Measurements from ENCODE around the gene LRRC37B. TPM values are rescaled to one million over a fixed set of nuclear protein-coding genes. Genes with fewer than 3 reads are reported as not detected.
"Not testable (repeated sequence)": the region's sequence is repeated elsewhere in the genome, so short reads cannot be mapped to it uniquely, and the experiment has no call there.

The LRRC37B gene
- total and polyA plus RNA-seq, 8 donors, result 3.2 to 132 (median 16.3) TPM

DNA sequence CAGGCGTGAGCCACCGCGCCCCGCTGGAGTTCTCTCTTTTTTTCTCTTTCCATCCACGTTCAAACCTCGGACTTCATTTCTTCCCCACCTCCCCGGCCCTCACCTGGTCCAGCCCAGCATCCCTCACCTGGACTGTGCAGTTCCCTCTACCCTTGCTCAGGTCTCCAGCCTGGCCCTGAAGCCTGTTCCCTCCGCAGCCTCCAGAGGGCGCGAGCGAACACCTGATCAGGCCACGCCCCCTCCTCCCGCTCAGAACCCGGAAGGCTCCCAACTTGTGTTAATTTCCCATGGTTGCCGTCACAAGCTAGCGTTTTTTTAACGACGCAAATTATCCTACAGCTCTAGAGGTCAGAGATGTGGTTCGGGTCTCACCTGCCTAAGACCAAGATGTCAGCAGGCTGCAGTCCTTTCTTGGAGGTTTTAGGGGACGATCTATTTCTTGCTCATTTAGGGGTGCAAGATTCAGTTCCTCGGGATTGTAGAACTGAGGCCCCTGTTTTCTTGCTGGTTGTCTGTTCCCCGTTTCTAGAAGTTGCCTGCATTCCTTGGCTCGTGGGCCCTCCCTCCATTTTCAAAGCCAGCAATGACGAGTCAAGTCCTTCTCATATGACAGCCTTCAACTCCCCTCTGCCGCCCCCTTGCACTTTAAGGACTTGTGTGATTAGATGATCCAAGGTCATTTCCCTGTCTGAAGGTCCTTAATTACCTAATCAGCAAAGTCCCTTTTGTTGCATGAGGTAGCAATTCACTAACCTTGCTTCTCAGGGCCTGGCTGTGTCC lies 59.9 kb downstream of the LRRC37B start:
- H3K4me1 ChIP-seq; H3K27me3 ChIP-seq; intact Hi-C loops (cut with DNase I; ENCODE audit: low total_unique reads); H3K36me3 ChIP-seq; H3K27ac ChIP-seq; H3K9me3 ChIP-seq: not testable (repeated sequence)
- WGBS, 5 donors, result 41 to 62% (median 55%) methylated on average over 12 to 21 of the region's 25 CpGs
- TF ChIP-seq, protein P1, sequence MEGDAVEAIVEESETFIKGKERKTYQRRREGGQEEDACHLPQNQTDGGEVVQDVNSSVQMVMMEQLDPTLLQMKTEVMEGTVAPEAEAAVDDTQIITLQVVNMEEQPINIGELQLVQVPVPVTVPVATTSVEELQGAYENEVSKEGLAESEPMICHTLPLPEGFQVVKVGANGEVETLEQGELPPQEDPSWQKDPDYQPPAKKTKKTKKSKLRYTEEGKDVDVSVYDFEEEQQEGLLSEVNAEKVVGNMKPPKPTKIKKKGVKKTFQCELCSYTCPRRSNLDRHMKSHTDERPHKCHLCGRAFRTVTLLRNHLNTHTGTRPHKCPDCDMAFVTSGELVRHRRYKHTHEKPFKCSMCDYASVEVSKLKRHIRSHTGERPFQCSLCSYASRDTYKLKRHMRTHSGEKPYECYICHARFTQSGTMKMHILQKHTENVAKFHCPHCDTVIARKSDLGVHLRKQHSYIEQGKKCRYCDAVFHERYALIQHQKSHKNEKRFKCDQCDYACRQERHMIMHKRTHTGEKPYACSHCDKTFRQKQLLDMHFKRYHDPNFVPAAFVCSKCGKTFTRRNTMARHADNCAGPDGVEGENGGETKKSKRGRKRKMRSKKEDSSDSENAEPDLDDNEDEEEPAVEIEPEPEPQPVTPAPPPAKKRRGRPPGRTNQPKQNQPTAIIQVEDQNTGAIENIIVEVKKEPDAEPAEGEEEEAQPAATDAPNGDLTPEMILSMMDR (IDR thresholded peaks at IDR 0.05), result peak in 3 of 7 experiments; percentile 19 to 58 (median 38)
- peak in 1 of 2 donors; percentile 59 for DNase-seq
- peak overlapping the region in 3 of 4 donors; percentile 18 to 23 (median 23) for H3K4me3 ChIP-seq

DNA sequence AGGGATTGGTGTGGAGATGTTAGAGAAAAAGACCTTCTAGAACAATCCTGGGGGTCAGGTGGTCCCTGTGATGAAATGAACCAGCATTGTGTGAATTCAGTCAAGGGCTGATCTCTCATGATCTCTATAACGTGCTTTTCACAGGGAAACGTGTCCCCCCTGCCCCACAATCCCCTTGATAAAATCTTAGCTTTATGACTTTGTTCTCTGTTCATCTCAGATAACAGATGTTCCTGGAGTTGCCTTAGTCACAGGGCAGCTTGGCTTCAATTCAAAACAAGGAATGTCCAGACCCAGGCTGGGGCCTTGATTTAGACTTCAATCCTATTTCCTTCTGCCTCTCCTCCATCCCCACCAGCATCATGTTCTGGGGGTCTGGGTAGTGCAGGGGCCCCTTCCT lies 61.9 kb downstream of the LRRC37B start:
- intact Hi-C loops (cut with DNase I; ENCODE audit: low total_unique reads); H3K36me3 ChIP-seq; H3K27me3 ChIP-seq; H3K4me3 ChIP-seq; H3K4me1 ChIP-seq; H3K9me3 ChIP-seq; DNase-seq; H3K27ac ChIP-seq: not testable (repeated sequence)
- WGBS, 5 donors, result 36 to 58% (median 49%) methylated on average over 2 of the region's 2 CpGs

DNA sequence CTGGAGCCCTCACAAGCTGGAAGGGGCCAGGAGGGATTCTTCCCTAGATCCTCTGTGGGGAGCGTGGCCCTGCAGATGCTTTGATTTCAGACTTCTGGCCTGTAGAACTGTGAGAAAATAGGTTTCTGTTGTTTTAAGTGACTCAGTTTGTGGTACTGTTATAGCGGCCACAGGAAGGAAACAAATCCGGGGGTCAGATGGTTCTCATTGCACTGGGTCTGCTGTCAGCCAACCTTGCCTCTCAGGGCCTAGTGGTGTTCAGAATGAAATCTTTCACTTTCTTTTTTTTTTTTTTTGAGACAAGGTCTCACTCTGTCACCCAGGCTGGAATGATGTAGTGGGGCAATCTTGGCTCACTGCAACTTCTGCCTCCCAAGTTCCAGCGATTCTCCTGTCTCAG lies 64.8 kb downstream of the LRRC37B start:
- H3K4me3 ChIP-seq; H3K4me1 ChIP-seq; intact Hi-C loops (cut with DNase I; ENCODE audit: low total_unique reads); H3K27ac ChIP-seq; DNase-seq; H3K36me3 ChIP-seq; H3K9me3 ChIP-seq; H3K27me3 ChIP-seq: not testable (repeated sequence)
- 38 to 59% (median 51%) methylated on average over 1 to 3 of the region's 4 CpGs for WGBS, 5 donors

DNA sequence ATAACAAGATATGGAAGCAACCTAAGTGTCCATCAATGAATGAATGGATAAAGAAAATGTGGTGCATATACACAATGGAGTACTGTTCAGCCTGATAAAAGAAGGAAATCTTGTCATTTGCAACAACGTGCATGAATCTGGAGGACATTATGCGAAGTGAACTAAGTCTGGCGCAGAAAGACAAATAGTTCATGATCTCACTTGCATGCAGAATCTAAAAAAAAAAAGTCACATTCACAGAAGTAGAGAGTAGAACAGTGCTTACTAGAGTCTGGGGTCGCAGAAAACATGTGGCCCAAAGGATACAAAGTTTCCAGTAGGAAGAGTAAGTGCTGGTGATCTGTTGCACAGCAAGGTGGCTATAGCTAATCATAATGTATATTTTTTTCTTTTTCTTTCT lies 65.9 kb downstream of the LRRC37B start:
- H3K27ac ChIP-seq; intact Hi-C loops (cut with DNase I; ENCODE audit: low total_unique reads): not testable (repeated sequence)
- WGBS, 5 donors, result 67 to 97% (median 91%) methylated on average over 3 to 4 of the region's 4 CpGs

DNA sequence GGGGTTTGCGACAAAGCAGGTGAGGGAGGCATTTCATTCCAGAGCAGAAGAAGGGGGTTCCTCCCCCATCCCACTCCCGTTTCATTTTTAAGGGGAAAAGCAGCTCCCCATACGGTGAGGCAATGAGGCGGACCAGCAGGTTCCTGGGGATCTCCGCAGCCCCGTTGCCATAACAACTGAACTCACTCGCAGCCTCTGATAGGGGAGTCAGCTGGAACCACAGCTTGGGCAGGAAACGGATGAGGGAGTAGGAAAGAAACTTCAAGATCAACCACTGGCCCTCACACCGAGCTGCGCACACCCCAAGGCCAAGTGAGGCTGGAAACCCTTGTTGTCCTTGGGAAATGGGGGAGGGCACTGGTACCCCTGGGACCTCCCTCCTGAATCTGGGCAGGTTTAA lies 72.6 kb downstream of the LRRC37B start:
- H3K27me3 ChIP-seq; intact Hi-C loops (cut with DNase I; ENCODE audit: low total_unique reads); H3K4me3 ChIP-seq; H3K27ac ChIP-seq; H3K9me3 ChIP-seq; H3K36me3 ChIP-seq: not testable (repeated sequence)
- peak; percentile 37 to 83 for DNase-seq
- peaks cover 0 to 12% (median 6%) of the 10 kb centered on the region in 4 donors for H3K4me1 ChIP-seq
- WGBS, 5 donors, result 2 to 10% (median 6%) methylated on average over 9 to 10 of the region's 10 CpGs

More for the DNA sequence above, 65.9 kb downstream of the LRRC37B start:
- H3K4me1 ChIP-seq, H3K27me3 ChIP-seq, H3K9me3 ChIP-seq, H3K36me3 ChIP-seq, H3K4me3 ChIP-seq, DNase-seq: not testable (repeated sequence)

DNA sequence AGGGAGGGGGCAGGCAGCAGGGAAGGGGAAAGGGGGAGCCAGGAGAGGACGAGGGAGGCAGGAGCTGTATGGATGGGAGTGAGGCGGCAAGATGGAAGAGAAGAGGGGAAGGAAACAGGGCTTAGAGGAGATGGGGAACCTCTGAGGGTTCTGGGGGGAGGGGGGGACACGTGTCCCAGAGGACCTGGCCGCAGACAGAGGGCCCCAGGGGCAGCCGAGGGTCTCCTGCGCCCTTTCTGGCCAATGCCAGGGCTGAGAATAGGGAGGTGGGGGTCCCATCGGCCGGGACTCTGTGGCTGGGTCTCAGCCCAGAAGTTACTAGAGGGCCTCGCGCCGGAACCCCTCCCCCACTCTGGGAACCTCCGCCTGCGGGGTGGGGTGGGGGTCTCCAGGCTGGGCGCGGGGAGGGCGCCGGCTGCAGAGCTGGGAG lies 76.4 kb downstream of the LRRC37B start:
- intact Hi-C loops (cut with DNase I; ENCODE audit: low total_unique reads); H3K36me3 ChIP-seq; H3K27me3 ChIP-seq; H3K9me3 ChIP-seq: not testable (repeated sequence)
- DNase-seq, result peak in 1 of 2 donors; percentile 36
- H3K4me3 ChIP-seq, result peak overlapping the region; percentile 43 to 52 (median 50)
- peak overlapping the region in 3 of 5 donors; percentile 26 to 62 (median 46) for H3K27ac ChIP-seq
- peaks cover 0 to 12% (median 6%) of the 10 kb centered on the region in 4 donors for H3K4me1 ChIP-seq
- WGBS, 5 donors, result 0 to 14% (median 8%) methylated on average over 2 to 12 of the region's 17 CpGs

DNA sequence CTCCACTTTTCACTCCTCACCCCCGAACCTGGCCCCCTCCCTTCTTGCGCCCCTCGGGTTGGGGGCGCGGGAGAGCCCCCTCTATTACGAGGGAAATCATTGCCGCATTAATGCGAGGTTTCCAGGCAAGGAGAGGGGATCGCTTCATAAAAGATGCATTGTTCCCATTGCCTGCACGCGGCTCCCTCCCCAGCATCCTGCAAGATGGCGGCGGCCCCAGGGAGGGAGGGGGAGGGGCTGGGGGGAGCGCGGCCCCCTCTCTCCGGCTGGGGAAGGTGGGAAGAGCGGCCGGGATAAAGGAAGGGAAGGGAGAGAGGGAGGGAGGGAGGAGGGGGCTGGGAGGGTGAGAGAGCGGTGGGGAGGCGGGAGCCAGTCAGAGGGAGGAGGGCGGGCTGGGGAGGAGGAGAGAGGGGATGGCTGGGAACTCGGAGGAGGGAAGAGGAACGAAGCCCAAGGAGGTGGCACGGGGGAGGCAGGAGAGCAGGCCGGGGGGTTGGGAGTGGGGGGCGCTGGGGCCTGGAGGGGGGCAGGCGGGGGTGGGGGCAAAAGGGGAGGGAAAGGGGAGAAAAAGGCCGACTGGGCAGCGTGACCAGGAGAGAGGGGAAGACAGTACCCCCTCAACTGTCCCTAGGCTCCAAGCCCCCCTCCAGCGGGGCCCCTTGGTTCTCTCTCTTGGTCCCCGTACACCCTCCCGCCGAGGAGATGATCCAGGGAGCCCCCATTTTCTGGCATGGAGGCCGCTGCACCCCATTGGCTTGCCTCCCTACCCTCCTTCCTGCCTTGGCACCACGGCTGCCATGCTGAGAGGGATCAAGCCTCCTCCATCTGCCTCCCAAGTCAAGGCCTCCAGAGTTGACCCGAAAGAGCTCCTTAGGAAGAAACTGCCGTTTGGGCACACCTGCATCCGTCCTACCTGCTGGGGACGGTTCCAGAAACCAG lies 77.1 kb downstream of the LRRC37B start:
- Histone ChIP-seq H3K27ac (peak overlapping the region in 3 of 5 donors; percentile 26 to 62 (median 46)), H3K4me3 (peak overlapping the region; percentile 43 to 52 (median 50)), H3K4me1 (peaks cover 0 to 12% (median 6%) of the 10 kb centered on the region in 4 donors)
- intact Hi-C loops (cut with DNase I; ENCODE audit: low total_unique reads); H3K36me3 ChIP-seq; H3K27me3 ChIP-seq; H3K9me3 ChIP-seq: not testable (repeated sequence)
- 0 to 5% (median 2%) methylated on average over 6 to 12 of the region's 39 CpGs; no CpG with 5 or more reads in 1 of the 5 donors for WGBS, 5 donors
- peak in 1 of 2 donors; percentile 84 for DNase-seq

DNA sequence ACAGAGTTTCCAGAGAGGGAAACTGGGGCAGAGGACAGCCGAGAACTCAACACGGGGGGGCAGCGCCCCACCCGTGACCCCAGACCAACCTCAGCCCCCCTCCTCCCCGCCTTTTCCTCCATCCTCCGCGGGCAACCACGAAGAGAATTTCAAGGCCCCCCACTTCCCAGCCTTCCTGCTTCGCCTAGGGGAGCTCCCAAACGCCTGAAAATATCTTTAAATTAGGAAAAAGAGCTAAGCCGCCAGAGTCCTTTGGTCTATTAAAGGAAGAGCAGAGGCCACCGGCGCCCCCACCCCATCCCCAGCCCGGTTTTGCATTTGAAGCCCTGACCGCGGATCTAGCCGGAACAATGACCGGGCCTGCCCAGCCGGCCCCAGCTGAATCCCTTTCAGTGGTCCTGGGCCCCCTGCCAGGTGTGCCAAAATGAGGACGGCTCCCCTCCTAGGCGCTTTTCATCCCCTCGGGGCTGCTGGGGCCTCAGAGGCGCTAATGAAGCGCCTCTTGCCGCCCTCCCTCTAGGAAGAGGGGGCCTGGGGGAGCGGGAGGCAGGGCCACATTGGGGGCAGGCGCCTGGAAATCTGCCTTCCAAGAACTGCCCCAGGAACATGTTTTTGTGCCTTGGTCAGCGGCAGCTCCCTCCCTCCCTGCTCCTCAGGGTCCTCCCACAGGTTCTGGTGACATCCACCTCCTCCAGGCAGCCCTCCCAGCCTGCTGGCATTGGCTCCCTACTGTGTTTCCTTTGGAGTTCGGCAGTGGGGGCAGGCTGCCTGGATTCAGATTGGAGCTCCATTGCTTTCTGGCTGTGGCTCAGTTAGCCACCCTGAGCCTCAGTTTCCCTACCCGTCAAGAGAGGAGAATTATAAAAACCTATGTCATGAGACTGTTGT lies 78.0 kb downstream of the LRRC37B start:
- H3K27ac ChIP-seq; DNase-seq; H3K9me3 ChIP-seq; intact Hi-C loops (cut with DNase I; ENCODE audit: low total_unique reads); H3K36me3 ChIP-seq; H3K4me3 ChIP-seq; H3K27me3 ChIP-seq; H3K4me1 ChIP-seq: not testable (repeated sequence)
- 50 to 63% (median 57%) methylated on average over 14 to 24 of the region's 30 CpGs for WGBS, 5 donors

DNA sequence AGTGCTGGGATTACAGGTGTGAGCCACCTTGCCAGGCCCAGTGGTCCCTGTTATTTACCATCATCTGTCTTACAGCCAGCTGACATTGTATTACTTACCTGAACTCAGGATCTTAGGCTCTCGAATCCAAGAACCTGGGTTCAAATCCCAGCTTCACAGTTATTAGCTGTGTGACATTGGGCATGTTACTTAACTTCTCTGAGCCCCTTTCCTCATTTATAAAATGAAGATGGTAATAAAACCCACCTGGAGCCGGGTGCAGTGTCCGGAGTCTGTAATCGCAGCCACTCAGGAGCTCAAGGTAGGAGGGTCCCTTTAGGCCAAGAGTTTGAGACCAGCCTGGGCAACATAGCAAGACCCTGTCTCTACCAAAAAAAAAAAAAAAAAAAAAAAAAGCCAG lies 79.7 kb downstream of the LRRC37B start:
- H3K4me3 ChIP-seq; H3K4me1 ChIP-seq; intact Hi-C loops (cut with DNase I; ENCODE audit: low total_unique reads); DNase-seq; H3K27me3 ChIP-seq; H3K9me3 ChIP-seq; H3K27ac ChIP-seq; H3K36me3 ChIP-seq: not testable (repeated sequence)
- 96 to 99% (median 98%) methylated on average over 4 of the region's 4 CpGs for WGBS, 5 donors

DNA sequence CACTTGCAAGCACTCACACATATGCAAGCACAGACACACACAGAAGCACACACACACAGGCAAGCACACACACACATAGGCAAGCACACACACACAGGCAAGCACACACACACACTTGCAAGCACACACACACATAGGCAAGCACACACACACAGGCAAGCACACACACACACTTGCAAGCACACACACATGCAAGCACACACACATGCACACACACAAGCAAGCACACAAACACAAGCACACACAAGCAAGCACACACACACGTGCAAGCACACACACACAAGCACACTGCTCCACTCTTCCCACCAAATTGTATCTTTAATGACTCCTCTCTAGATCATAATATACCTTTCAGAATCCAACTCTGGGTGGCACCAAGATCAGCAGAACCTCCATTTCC lies 84.9 kb downstream of the LRRC37B start:
- H3K9me3 ChIP-seq; H3K27ac ChIP-seq; H3K4me3 ChIP-seq; H3K36me3 ChIP-seq; H3K27me3 ChIP-seq; intact Hi-C loops (cut with DNase I; ENCODE audit: low total_unique reads); DNase-seq; H3K4me1 ChIP-seq: not testable (repeated sequence)
- WGBS, 5 donors, result 71 to 93% (median 83%) methylated on average over 1 of the region's 1 CpG
